GM13977 (cell line): ENCODE measurements around the gene NPTX1.
A peak's percentile ranks its signal among the peaks of the same experiment; 100 is the strongest.

ENCODE experiments used
- DNase-seq: peaks from one replicate; pipeline ENCODE4 v3.0.0; 2012; ENCODE audit warnings: low spot score
- CTCF ChIP-seq: IDR thresholded peaks from 2 replicates; pipeline ENCODE4 v1.5.1; 2012; ENCODE audit warnings: mild to moderate bottlenecking, control low read depth; ENCODE audit not compliant: insufficient read depth; ENCODE audit errors: extremely low read depth, missing control alignments
- in situ Hi-C: fragments of 300-500 bp; cut with MboI; formaldehyde crosslinking; loops from one replicate; pipeline ENCODE4 v1.12.0; 2022; ENCODE audit warnings: low sequenced_read_pairs, low pct_unique_long_range_greater_than_20kb, mixed read lengths, inconsistent platforms; ENCODE audit not compliant: unreplicated experiment

NPTX1 gene

GRCh38 chr17:80480248-80480647 lies 3.8 kb upstream of the NPTX1 start:
- no peak for TF ChIP-seq CTCF
- no peak for DNase-seq
- in situ Hi-C loops = no loop called here

GRCh38 chr17:80479246-80479566 lies 2.8 kb upstream of the NPTX1 start:
- no peak for DNase-seq
- in situ Hi-C loops = no loop called here
- TF ChIP-seq CTCF = no peak

GRCh38 chr17:80478487-80479245 lies 2.3 kb upstream of the NPTX1 start:
- in situ Hi-C loops = no loop called here
- no peak for DNase-seq
- TF ChIP-seq CTCF = no peak

- in situ Hi-C loops = no loop called here
- DNase-seq = peak; percentile 77
Measured at GRCh38 chr17:80477647-80478478, 1.5 kb upstream of the NPTX1 start.

GRCh38 chr17:80476877-80477646 lies 655 bp upstream of the NPTX1 start:
- DNase-seq = peak; percentile 65
- no peak for TF ChIP-seq CTCF
- in situ Hi-C loops = no loop called here

More at GRCh38 chr17:80477647-80478478, 1.5 kb upstream of the NPTX1 start:
- peak; percentile 46 for TF ChIP-seq CTCF

- peak; percentile 54 for DNase-seq
- in situ Hi-C loops = no loop called here
Measured at GRCh38 chr17:80474961-80475909, 1.2 kb downstream of the NPTX1 start.

More at GRCh38 chr17:80474961-80475909, 1.2 kb downstream of the NPTX1 start:
- TF ChIP-seq CTCF = no peak
